ENCODE data around the gene FBXW12.

Gene FBXW12

GRCh38 chr3:48423883-48424695, 52.1 kb downstream of the FBXW12 start:
- no peak for DNase-seq

- DNase-seq = no peak
These were observed 53.3 kb downstream of the FBXW12 start for GRCh38 chr3:48425281-48425812.

GRCh38 chr3:48426401-48426909, 54.4 kb downstream of the FBXW12 start:
- no peak for DNase-seq

- DNase-seq = no peak
These were observed 55.1 kb downstream of the FBXW12 start for GRCh38 chr3:48426944-48427629.

GRCh38 chr3:48427630-48427962, 55.6 kb downstream of the FBXW12 start:
- no peak for DNase-seq

- no peak for DNase-seq
These were observed 56.1 kb downstream of the FBXW12 start for GRCh38 chr3:48428088-48428571.

GRCh38 chr3:48428572-48429316, 56.7 kb downstream of the FBXW12 start:
- peak; percentile 40 for DNase-seq

GRCh38 chr3:48429317-48429959, 57.4 kb downstream of the FBXW12 start:
- peak; percentile 61 for DNase-seq

GRCh38 chr3:48429960-48430707, 58.1 kb downstream of the FBXW12 start, which contains the start of gene PLXNB1:
TSS of gene PLXNB1 (minus strand) at chr3:48430086. CDS start at chr3:48424611, 5,475 bp downstream.
- DNase-seq = no peak

- no peak for DNase-seq
These were observed 58.7 kb downstream of the FBXW12 start for GRCh38 chr3:48430708-48431101.

GRCh38 chr3:48431224-48432029, 59.4 kb downstream of the FBXW12 start:
- DNase-seq = no peak

- no peak for DNase-seq
These were observed 60.7 kb downstream of the FBXW12 start for GRCh38 chr3:48432411-48433371.

GRCh38 chr3:48433472-48434118, 61.6 kb downstream of the FBXW12 start:
- DNase-seq = no peak

- no peak for DNase-seq
These were observed 62.7 kb downstream of the FBXW12 start for GRCh38 chr3:48434591-48435222.

- DNase-seq = no peak
These were observed 63.2 kb downstream of the FBXW12 start for GRCh38 chr3:48435223-48435595.

GRCh38 chr3:48435774-48436476, 63.9 kb downstream of the FBXW12 start:
- peak; percentile 79 for DNase-seq

GRCh38 chr3:48436477-48436787, 64.4 kb downstream of the FBXW12 start:
- DNase-seq = no peak

GRCh38 chr3:48436855-48437254, 64.8 kb downstream of the FBXW12 start:
- DNase-seq = no peak
